Measurements from ENCODE around the gene ANKLE1. TPM values are rescaled to one million over a fixed set of nuclear protein-coding genes. Genes with fewer than 3 reads are reported as not detected.

ANKLE1 gene
- total and polyA plus RNA-seq, 2 experiments from 2014 or later: 9.1 to 20.2 TPM

DNA sequence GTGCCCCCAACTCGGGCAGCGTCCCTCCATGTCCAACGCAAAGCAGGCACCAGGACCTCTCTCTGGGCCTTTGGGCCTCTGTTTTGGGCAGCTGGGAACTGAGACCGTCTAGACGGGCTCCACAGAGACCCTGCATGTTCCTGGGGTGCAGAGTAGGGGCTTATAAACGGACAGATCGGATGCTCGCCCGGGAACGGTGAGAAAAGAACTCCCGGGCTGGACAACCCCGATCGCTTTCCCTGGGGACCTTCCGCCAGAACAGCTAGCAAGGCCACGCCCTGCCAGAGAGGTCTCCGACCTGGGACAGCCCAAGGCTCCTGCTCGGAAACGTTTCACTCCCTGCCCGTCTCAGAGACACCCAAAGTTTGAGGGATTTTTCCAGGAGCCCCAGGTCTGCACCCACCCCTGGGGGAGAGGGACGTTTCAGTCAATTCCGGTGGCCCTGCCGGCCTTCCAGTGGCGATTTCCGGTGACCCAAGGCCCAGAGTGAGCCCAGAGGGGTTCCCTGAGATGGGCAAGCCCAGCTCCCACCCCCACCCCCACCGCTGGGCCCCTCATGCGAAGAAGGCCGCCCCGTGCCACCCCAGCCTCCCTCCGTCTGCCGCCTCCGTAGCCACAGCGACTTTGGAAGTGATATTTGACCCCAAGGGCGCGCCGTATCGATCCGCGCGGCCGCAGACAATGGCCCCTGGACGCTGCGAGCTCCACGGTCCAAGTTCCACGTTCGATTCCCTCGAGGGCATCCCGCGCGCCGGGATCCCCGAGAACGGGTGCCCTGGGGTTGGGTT is 37.7 kb upstream of the ANKLE1 start:
- TF ChIP-seq, protein P1, sequence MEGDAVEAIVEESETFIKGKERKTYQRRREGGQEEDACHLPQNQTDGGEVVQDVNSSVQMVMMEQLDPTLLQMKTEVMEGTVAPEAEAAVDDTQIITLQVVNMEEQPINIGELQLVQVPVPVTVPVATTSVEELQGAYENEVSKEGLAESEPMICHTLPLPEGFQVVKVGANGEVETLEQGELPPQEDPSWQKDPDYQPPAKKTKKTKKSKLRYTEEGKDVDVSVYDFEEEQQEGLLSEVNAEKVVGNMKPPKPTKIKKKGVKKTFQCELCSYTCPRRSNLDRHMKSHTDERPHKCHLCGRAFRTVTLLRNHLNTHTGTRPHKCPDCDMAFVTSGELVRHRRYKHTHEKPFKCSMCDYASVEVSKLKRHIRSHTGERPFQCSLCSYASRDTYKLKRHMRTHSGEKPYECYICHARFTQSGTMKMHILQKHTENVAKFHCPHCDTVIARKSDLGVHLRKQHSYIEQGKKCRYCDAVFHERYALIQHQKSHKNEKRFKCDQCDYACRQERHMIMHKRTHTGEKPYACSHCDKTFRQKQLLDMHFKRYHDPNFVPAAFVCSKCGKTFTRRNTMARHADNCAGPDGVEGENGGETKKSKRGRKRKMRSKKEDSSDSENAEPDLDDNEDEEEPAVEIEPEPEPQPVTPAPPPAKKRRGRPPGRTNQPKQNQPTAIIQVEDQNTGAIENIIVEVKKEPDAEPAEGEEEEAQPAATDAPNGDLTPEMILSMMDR (conservative IDR thresholded peaks at IDR 0.05; ENCODE audit: low read depth in 2 of 2): no peak
- TF ChIP-seq EZH2 (IDR thresholded peaks at IDR 0.05; ENCODE audit: low read depth, unreplicated experiment) (no peak), ZNF331 (CRISPR knock-in tag; IDR thresholded peaks at IDR 0.05; ENCODE audit: low read depth) (no peak), ZNF114 (CRISPR knock-in tag; IDR thresholded peaks at IDR 0.05) (no peak), STAT1 (IDR thresholded peaks at IDR 0.05; ENCODE audit: unreplicated experiment) (no peak), POLR2AphosphoS5 (IDR thresholded peaks at IDR 0.05; ENCODE audit: low read depth) (no peak), NANOG (IDR thresholded peaks at IDR 0.05; ENCODE audit: borderline replicate concordance) (no peak), JUNB (IDR thresholded peaks at IDR 0.05; ENCODE audit: unreplicated experiment) (no peak), EZH2phosphoT487 (IDR thresholded peaks at IDR 0.05; ENCODE audit: unreplicated experiment) (no peak), CREB1 (CRISPR knock-in tag; IDR thresholded peaks at IDR 0.05; ENCODE audit: low read depth) (no peak)
- TF ChIP-seq, protein P2, sequence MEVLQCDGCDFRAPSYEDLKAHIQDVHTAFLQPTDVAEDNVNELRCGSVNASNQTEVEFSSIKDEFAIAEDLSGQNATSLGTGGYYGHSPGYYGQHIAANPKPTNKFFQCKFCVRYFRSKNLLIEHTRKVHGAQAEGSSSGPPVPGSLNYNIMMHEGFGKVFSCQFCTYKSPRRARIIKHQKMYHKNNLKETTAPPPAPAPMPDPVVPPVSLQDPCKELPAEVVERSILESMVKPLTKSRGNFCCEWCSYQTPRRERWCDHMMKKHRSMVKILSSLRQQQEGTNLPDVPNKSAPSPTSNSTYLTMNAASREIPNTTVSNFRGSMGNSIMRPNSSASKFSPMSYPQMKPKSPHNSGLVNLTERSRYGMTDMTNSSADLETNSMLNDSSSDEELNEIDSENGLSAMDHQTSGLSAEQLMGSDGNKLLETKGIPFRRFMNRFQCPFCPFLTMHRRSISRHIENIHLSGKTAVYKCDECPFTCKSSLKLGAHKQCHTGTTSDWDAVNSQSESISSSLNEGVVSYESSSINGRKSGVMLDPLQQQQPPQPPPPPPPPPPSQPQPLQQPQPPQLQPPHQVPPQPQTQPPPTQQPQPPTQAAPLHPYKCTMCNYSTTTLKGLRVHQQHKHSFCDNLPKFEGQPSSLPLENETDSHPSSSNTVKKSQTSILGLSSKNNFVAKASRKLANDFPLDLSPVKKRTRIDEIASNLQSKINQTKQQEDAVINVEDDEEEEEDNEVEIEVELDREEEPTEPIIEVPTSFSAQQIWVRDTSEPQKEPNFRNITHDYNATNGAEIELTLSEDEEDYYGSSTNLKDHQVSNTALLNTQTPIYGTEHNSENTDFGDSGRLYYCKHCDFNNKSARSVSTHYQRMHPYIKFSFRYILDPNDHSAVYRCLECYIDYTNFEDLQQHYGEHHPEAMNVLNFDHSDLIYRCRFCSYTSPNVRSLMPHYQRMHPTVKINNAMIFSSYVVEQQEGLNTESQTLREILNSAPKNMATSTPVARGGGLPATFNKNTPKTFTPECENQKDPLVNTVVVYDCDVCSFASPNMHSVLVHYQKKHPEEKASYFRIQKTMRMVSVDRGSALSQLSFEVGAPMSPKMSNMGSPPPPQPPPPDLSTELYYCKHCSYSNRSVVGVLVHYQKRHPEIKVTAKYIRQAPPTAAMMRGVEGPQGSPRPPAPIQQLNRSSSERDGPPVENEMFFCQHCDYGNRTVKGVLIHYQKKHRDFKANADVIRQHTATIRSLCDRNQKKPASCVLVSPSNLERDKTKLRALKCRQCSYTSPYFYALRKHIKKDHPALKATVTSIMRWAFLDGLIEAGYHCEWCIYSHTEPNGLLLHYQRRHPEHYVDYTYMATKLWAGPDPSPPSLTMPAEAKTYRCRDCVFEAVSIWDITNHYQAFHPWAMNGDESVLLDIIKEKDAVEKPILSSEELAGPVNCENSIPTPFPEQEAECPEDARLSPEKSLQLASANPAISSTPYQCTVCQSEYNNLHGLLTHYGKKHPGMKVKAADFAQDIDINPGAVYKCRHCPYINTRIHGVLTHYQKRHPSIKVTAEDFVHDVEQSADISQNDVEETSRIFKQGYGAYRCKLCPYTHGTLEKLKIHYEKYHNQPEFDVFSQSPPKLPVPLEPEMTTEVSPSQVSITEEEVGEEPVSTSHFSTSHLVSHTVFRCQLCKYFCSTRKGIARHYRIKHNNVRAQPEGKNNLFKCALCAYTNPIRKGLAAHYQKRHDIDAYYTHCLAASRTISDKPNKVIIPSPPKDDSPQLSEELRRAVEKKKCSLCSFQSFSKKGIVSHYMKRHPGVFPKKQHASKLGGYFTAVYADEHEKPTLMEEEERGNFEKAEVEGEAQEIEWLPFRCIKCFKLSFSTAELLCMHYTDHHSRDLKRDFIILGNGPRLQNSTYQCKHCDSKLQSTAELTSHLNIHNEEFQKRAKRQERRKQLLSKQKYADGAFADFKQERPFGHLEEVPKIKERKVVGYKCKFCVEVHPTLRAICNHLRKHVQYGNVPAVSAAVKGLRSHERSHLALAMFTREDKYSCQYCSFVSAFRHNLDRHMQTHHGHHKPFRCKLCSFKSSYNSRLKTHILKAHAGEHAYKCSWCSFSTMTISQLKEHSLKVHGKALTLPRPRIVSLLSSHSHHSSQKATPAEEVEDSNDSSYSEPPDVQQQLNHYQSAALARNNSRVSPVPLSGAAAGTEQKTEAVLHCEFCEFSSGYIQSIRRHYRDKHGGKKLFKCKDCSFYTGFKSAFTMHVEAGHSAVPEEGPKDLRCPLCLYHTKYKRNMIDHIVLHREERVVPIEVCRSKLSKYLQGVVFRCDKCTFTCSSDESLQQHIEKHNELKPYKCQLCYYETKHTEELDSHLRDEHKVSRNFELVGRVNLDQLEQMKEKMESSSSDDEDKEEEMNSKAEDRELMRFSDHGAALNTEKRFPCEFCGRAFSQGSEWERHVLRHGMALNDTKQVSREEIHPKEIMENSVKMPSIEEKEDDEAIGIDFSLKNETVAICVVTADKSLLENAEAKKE (CRISPR knock-in tag; IDR thresholded peaks at IDR 0.05): no peak
- TF ChIP-seq, protein P3, sequence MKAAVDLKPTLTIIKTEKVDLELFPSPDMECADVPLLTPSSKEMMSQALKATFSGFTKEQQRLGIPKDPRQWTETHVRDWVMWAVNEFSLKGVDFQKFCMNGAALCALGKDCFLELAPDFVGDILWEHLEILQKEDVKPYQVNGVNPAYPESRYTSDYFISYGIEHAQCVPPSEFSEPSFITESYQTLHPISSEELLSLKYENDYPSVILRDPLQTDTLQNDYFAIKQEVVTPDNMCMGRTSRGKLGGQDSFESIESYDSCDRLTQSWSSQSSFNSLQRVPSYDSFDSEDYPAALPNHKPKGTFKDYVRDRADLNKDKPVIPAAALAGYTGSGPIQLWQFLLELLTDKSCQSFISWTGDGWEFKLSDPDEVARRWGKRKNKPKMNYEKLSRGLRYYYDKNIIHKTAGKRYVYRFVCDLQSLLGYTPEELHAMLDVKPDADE (IDR thresholded peaks at IDR 0.05): no peak
- TF ChIP-seq, protein P4, sequence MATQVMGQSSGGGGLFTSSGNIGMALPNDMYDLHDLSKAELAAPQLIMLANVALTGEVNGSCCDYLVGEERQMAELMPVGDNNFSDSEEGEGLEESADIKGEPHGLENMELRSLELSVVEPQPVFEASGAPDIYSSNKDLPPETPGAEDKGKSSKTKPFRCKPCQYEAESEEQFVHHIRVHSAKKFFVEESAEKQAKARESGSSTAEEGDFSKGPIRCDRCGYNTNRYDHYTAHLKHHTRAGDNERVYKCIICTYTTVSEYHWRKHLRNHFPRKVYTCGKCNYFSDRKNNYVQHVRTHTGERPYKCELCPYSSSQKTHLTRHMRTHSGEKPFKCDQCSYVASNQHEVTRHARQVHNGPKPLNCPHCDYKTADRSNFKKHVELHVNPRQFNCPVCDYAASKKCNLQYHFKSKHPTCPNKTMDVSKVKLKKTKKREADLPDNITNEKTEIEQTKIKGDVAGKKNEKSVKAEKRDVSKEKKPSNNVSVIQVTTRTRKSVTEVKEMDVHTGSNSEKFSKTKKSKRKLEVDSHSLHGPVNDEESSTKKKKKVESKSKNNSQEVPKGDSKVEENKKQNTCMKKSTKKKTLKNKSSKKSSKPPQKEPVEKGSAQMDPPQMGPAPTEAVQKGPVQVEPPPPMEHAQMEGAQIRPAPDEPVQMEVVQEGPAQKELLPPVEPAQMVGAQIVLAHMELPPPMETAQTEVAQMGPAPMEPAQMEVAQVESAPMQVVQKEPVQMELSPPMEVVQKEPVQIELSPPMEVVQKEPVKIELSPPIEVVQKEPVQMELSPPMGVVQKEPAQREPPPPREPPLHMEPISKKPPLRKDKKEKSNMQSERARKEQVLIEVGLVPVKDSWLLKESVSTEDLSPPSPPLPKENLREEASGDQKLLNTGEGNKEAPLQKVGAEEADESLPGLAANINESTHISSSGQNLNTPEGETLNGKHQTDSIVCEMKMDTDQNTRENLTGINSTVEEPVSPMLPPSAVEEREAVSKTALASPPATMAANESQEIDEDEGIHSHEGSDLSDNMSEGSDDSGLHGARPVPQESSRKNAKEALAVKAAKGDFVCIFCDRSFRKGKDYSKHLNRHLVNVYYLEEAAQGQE (IDR thresholded peaks at IDR 0.05; ENCODE audit: unreplicated experiment): no peak
- Histone ChIP-seq H3K79me2 (replicated peaks; ENCODE audit: insufficient read depth) (peaks cover 50% of the 10 kb centered on the region), H3K27me3 (ENCODE audit: insufficient read depth) (no peaks in the 10 kb centered on the region), H3F3A (replicated peaks; ENCODE audit: low read depth) (peaks cover 39% of the 10 kb centered on the region), H3K9me2 (ENCODE audit: insufficient read depth) (no peaks in the 10 kb centered on the region), H3K27ac (ENCODE audit: low read depth) (peak overlapping the region; percentile 80; the same call in 1 of the 2 replicates), H3K4me1 (ENCODE audit: insufficient read depth) (peaks cover 33% of the 10 kb centered on the region), H4K20me1 (replicated peaks; ENCODE audit: insufficient read depth) (peaks cover 15% of the 10 kb centered on the region; the same call in 1 of the 2 replicates), H3K36me3 (ENCODE audit: insufficient read depth) (no peaks in the 10 kb centered on the region), H3K4me3 (peak overlapping the region; percentile 93), H2AFZ (no peak overlapping the region), H3K4me2 (peak overlapping the region; percentile 93)
- Mint-ChIP-seq H3K4me3 (peak overlapping the region; percentile 94), H3K27me3 (ENCODE audit: insufficient read depth, low read depth, poor library complexity) (peaks cover 31% of the 10 kb centered on the region), H3K36me3 (ENCODE audit: low read depth) (peaks cover 13% of the 10 kb centered on the region), H3K27ac (peak overlapping the region; percentile 89), H3K4me1 (peaks cover 46% of the 10 kb centered on the region), H3K9me3 (no peaks in the 10 kb centered on the region)
- ATAC-seq (peak; percentile 16), DNase-seq (ENCODE audit: low spot score) (peak; percentile 75)

Data from GM23338 (cell line).